ENCODE measurements around the gene KDM6A.

DNA sequence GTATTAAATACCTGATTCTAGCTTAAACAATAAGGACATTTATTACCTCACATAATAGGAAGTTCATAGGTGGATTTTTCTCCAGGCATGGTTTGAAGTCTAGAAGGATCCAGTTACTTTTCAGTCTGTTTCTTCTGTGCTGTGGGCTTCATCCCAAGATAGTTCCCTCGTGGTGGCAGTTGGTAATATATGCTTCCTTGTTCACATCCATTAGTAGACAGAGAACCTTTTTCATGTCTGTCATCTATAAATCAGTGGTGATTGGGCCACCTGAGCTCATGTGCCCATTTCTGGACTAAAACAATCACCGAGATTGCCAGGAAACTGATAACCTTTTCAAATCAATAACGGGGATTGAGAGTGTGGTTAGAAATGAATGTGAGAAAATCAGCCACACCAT is 97.7 kb downstream of the KDM6A start:
- TF ChIP-seq CREB1 (IDR thresholded peaks at IDR 0.05; ENCODE audit: low read depth) = no peak
- TF ChIP-seq, protein P1, sequence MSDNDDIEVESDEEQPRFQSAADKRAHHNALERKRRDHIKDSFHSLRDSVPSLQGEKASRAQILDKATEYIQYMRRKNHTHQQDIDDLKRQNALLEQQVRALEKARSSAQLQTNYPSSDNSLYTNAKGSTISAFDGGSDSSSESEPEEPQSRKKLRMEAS (IDR thresholded peaks at IDR 0.05) = no peak
- no peak for TF ChIP-seq EGR1 (IDR thresholded peaks at IDR 0.05)
- TF ChIP-seq TCF12 (IDR thresholded peaks at IDR 0.05; ENCODE audit: low read depth) = no peak
- no peak for TF ChIP-seq RAD21 (IDR thresholded peaks at IDR 0.05; ENCODE audit: low read depth)
- TF ChIP-seq, protein P2, sequence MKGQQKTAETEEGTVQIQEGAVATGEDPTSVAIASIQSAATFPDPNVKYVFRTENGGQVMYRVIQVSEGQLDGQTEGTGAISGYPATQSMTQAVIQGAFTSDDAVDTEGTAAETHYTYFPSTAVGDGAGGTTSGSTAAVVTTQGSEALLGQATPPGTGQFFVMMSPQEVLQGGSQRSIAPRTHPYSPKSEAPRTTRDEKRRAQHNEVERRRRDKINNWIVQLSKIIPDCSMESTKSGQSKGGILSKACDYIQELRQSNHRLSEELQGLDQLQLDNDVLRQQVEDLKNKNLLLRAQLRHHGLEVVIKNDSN (IDR thresholded peaks at IDR 0.05) = no peak
- no peak for TF ChIP-seq CEBPB (IDR thresholded peaks at IDR 0.05)
- no peak for TF ChIP-seq TEAD4 (IDR thresholded peaks at IDR 0.05)
- no peak for TF ChIP-seq EP300 (IDR thresholded peaks at IDR 0.05; ENCODE audit: borderline replicate concordance)
- no peak for TF ChIP-seq ZBTB7A (IDR thresholded peaks at IDR 0.05; ENCODE audit: low read depth)
